GM21737 (cell line): ENCODE results near the gene TPPP3.

ENCODE experiments used
- ATAC-seq: cut with Tn5 transposase; IDR thresholded peaks from one replicate; pipeline ENCODE4 v1.9.1; 2021; ENCODE audit warnings: mild to moderate bottlenecking, moderate library complexity; ENCODE audit not compliant: unreplicated experiment

Gene TPPP3

DNA sequence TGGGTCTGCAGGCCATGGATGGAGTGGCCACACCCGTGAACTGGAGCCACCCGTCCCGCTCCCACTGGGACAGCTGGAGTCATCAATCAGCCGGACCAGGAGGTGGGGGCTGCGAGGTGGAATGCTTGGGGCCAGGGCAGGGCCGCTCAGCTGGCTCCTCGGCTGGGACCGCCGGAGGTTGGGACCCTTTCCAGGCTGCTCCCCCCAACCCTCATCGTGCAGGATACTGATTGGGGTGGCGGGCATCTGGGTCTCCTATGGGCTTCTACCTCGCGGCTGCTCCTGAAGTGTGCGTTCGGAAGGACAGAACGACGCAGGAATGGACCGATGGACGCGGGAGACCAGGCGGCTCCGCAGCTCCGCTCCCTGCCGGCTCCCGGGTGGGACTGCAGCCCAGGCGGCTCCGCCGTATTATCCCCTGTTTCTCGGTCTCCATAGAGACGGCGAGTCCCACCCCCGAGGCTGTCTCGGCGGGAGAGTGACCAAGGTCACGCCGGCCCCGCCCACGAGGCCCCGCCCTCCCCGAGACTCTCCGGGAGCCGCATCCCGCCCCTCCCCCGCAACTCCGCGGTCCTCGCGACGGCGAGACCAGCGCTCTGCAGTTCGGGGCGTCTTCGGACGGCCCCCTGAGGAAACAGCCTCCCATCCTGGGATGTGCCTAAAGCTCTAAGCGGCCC lies at the start of gene TPPP3:
Gene TPPP3, minus strand, starts transcription at position 388 of the 677 bp plus-strand sequence. CDS start 2,387 bp downstream, outside the sequence.
- ATAC-seq = no peak

DNA sequence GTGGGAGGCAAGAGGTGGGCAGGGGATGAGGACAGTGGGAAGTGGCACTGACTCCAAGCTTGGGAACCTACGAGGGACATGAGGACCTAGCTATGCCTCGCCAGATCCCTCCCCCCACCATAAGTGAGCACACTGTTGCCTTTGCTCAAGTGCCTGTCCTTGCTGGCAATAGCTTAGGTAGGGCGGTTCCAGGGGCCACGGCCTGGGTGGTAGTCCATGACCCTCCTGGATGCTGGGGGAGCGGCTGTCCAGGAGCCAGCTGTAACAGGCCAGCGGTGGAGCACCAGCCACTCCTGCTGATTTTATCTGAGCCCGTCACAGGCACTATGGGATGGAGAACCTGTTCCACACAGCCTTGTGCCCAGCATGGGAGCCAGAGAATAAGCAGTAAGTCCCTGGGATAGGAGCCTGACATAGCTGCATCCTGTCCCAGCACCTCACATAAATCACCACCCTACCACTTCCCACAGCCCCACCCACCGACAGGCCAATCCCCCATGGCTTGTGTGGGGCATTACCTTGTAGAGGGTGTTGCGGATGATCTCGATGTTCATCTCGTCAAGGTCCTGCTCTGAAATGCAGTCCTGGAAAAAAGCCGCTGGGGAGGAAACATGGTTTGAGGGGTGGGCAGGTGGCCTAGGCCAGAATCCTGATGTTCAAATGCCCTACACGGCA lies 49.4 kb upstream of the TPPP3 start:
- no peak for ATAC-seq

GRCh38 chr16:67441907-67442306 lies 48.6 kb upstream of the TPPP3 start:
- no peak for ATAC-seq

DNA sequence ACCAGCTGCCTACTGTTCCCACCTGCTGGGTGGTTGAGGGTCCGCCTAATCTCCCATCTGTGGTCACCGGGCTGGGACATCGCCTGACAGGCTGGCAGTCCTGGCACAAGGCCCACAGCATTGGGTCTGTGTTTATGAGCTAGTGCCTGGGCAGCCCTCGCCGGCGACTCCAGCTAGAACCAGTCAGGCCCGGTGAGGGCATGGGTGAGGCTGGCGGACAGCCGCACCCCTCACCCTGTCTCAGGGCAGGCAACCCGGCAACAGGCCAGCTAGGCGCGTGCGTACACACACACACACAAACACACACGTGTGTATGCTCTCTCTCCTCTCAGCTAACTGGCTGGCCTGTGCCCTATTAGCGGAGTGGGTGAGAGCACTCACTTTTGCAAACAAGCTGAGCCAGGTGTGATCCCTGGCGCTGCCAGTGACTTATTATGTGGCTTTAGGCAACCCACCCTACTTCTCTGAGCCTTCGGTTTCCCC lies 48.0 kb upstream of the TPPP3 start:
- ATAC-seq = no peak

DNA sequence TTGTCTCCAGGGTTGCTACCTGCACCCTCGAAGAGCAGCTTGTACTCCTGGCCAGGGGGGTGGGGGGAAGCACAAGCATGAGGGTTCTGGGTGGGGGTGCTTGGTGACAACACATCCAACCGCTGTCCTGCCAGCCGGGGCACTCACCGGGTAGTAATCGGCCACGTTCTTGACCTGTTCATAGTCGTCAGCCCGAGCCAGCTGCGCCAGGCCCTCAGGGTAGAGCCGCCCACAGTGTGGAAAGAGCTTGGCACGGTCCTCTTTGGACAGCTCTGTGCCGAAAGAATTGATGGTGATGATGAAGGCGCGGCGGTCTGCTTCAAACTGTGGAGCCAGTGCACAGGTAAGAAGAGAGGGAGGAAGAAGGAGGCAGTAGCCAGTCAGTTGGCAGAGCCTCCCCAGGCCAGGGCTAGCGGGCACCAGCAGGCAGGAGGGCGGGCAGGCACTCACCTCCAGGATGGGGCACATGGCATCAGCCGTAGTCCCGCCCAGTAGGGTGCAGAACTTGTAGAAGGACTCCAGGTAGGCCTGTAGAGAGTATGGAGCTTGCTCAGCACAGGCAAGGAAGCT lies 45.6 kb upstream of the TPPP3 start:
- no peak for ATAC-seq

GRCh38 chr16:67438098-67438791 lies 44.9 kb upstream of the TPPP3 start:
- no peak for ATAC-seq

DNA sequence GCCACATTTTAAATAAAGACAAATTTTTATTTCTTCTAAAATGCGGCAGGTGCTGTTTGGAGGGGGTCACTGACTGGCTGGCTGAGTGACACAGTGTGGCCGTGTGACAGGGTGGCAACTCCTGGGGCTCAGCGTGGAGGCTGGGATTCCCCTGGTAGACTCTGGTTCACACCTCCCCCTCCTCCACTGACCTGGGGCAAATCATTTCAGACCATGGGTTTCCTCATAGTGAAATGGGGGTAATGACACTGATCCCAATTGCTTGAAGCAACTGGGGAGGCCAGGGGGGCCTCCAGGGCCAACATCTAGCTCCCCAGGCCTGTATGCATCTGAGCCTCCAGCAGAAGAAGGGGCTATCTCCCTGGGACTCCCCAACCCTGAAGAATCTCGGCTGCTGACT lies 44.2 kb upstream of the TPPP3 start:
- ATAC-seq = no peak

GRCh38 chr16:67436640-67437193 lies 43.4 kb upstream of the TPPP3 start:
- no peak for ATAC-seq

DNA sequence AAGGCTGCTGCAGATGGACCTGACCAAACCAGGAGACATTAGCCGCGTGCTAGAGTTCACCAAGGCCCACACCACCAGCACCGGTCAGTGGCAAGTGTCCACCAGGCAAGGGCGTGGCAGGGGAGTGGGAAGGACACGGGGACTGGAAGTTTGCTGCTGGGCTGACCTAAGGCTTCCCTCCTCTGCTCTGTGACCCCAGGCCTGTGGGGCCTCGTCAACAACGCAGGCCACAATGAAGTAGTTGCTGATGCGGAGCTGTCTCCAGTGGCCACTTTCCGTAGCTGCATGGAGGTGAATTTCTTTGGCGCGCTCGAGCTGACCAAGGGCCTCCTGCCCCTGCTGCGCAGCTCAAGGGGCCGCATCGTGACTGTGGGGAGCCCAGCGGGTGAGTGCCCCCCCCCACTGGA lies 42.5 kb upstream of the TPPP3 start:
- ATAC-seq = no peak

GRCh38 chr16:67433131-67433719 lies 39.9 kb upstream of the TPPP3 start:
- ATAC-seq = no peak

GRCh38 chr16:67432506-67432890 lies 39.2 kb upstream of the TPPP3 start:
- ATAC-seq = no peak

- no peak for ATAC-seq
Measured at GRCh38 chr16:67431775-67432505, 38.6 kb upstream of the TPPP3 start.

DNA sequence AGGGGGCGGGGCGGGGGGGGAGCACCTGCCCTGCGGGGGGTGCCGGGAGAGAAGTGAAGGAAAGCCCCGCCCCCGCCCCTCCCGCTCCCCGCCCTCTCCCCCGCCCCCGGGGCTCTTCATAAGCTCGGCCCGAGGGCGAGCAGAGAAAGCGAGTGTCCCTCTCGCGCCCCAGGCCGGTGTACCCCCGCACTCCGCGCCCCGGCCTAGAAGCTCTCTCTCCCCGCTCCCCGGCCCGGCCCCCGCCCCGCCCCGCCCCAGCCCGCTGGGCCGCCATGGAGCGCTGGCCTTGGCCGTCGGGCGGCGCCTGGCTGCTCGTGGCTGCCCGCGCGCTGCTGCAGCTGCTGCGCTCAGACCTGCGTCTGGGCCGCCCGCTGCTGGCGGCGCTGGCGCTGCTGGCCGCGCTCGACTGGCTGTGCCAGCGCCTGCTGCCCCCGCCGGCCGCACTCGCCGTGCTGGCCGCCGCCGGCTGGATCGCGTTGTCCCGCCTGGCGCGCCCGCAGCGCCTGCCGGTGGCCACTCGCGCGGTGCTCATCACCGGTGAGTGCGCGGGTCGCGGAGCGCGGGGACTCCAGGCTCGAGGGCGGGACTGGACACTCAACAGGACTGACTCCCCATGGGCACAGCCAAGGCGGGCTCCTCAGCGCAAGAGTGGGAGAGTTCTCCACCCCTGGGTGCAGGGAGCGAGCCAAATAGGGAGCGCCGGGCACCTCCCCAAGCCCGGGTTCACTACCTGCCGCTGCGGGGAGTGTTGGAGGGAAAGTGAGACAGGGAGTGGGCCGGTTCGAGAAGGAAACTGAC lies 37.9 kb upstream of the TPPP3 start, which contains the start of gene HSD11B2:
Gene HSD11B2, plus strand, starts transcription at position 145 of the 798 bp plus-strand sequence. Its CDS starts 128 bp downstream, at position 273.
- no peak for ATAC-seq

DNA sequence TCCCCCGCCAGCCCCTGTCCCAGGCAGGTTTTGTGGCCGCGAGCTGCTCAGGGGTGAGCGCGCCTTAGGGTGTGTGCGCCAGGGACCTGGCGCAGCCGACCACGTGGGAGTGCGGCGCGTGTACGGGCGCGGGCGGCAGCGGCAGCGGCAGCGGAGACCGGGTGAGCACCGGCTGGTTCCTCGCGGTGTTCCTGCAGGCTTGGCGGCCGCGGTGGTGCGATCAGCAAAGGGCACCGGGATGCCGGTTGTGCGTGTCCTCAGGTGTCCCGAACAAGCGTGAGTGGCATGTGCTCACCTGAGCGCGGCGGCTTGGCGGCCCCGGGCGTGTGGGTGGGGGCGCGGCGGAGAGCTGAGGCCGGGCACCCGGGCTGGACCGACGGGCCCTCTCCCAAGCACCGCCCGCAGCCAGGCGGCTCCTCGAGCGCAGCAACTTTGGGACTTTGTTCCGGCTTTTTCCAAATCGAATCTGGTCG lies 37.2 kb upstream of the TPPP3 start:
- ATAC-seq = no peak

- ATAC-seq = no peak
Measured at GRCh38 chr16:67429799-67430503, 36.7 kb upstream of the TPPP3 start.

DNA sequence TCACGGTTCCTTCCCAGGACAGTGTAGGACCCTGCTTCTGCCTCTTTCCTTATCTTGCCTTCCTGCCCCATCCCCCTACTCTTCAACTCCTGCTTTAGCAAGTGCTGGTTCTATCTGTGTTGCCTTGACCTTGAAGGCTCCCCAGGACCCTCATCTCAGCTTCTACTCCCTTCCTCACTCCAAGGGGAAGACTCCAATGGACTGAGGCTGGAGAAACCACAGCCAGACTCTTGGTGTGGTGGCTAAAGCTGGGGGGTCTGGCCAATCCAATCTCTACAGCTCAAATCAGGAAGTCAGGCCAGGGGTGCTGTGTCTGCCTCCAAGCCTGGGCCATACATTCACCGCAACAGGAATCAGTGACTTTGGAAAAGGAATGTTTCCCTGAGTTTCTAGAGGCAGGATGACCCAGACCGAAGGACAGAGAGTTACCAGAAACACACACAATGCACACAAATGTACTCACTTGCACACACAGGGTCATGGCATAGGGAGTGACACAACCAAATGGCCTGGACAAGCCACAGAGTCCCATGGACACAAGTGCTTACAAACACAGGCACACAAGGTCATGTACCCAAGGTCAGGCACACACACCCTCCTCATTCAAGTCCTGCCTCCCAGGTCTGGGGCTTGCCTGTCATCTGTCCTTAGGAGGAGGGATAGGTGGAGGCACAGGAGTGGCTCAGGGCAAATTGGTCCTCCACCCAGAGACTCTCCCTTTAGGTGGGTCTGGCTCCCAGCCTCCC lies 35.9 kb upstream of the TPPP3 start:
- no peak for ATAC-seq

DNA sequence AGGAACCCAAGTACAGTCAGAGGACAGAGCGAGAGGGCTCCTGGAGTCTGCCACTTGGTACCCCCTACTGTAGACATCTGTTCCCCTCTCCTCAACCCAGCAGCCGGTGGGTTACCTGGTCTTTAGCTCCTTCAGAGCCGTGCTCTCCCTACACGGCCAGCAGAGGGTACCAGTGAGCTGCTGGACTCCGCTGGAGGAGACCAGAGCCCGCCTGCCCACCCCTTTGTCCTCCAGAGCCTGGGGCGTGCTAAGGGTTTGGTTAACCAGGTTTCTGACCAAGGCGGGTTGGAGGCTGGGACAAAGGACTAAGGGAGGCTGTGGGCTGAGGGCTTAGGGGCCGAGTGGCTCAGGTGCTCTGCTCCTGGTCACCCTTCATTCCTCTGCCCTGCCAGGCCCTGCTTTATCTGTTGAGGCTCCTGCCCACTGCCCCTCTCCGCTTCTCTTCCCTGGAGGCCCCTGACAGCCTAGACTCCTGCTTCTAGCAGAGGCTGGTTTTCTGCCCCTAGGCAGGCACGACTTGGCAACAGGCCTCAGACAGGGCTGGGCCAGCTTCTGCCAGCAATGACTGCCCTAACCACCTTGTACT lies 34.9 kb upstream of the TPPP3 start:
- ATAC-seq = no peak
